SU-DHL-6 (cell line): ENCODE measurements around the gene TMEM8B.

ENCODE experiments used
- CTCF ChIP-seq: fragments of 200-600 bp; sonication (generic); IDR thresholded peaks from one replicate; pipeline ENCODE4 v1.5.1; 2017; ENCODE audit warnings: antibody characterized with exemption, mild to moderate bottlenecking, low read length, moderate library complexity; ENCODE audit not compliant: insufficient read depth, poor library complexity, severe bottlenecking
- EZH2phosphoT487 ChIP-seq: fragments of 200-600 bp; sonication (generic), shearing (Covaris generic); conservative IDR thresholded peaks from 2 replicates; pipeline ENCODE4 v1.6.1; 2018; ENCODE audit warnings: mild to moderate bottlenecking, antibody characterized with exemption, low read length, moderate library complexity, mixed read lengths

GRCh38 chr9:35813434-35814105 is 15.5 kb upstream of the TMEM8B start:
- TF ChIP-seq CTCF (no peak), EZH2phosphoT487 (no peak)
